Cardiac muscle cell (in vitro differentiated cells and primary cell): ENCODE measurements around the gene ZGPAT. TPM values are rescaled to one million over a fixed set of nuclear protein-coding genes. Genes with fewer than 3 reads are reported as not detected.

ENCODE experiments used
- DNase-seq, 2 donors: peaks; one replicate each; pipeline versions ENCODE4 v3.0.0 to v3.0.0-alpha.2; 2010 to 2017; ENCODE audit warnings: low read depth in 1 of 2, low spot score in 1 of 2
- H3K27ac ChIP-seq: fragments of 200-600 bp; sonication (generic); 2 replicates; pipeline ENCODE4 v1.5.1; 2016
- H3K27me3 ChIP-seq: fragments of 200-600 bp; sonication (generic); 2 replicates; pipeline ENCODE4 v1.6.0; 2016; ENCODE audit warnings: control low read depth
- H3K36me3 ChIP-seq: fragments of 200-600 bp; sonication (generic); 2 replicates; pipeline ENCODE4 v1.5.1; 2016; ENCODE audit warnings: control low read depth
- H3K4me1 ChIP-seq: fragments of 200-600 bp; sonication (generic); 2 replicates; pipeline ENCODE4 v1.8.1; 2017; ENCODE audit warnings: low read depth, mild to moderate bottlenecking, mixed run types
- H3K4me3 ChIP-seq: fragments of 200-600 bp; sonication (generic); 2 replicates; pipeline ENCODE4 v1.5.1; 2016; ENCODE audit warnings: mild to moderate bottlenecking
- H3K9me3 ChIP-seq: fragments of 200-600 bp; sonication (generic); 2 replicates; pipeline ENCODE4 v1.5.1; 2017; ENCODE audit warnings: low read depth, mild to moderate bottlenecking, control low read depth
- polyA plus RNA-seq: library from polyadenylated mRNA; unstranded; fragments of >200 nt; fragmentation: Nextera tagmentation; extraction: Ambion mirVana; gene quantifications from 2 replicates; pipeline ENCODE4 v1.2.1, GENCODE V29; 2016
- total RNA-seq: library from RNA; depleted of rRNA; stranded (reverse); fragments of >200 nt; gene quantifications from 2 replicates; pipeline ENCODE4 v1.2.3, GENCODE V29; 2016
- TF ChIP-seq, protein P1 (sequence below): IDR thresholded peaks from 2 replicates; pipeline ENCODE4 v1.5.1; 2012; ENCODE audit warnings: low read depth, mild to moderate bottlenecking, low read length

The ZGPAT gene
- total and polyA plus RNA-seq, 2 experiments from 2014 or later: 36.3 to 37.5 TPM

DNA sequence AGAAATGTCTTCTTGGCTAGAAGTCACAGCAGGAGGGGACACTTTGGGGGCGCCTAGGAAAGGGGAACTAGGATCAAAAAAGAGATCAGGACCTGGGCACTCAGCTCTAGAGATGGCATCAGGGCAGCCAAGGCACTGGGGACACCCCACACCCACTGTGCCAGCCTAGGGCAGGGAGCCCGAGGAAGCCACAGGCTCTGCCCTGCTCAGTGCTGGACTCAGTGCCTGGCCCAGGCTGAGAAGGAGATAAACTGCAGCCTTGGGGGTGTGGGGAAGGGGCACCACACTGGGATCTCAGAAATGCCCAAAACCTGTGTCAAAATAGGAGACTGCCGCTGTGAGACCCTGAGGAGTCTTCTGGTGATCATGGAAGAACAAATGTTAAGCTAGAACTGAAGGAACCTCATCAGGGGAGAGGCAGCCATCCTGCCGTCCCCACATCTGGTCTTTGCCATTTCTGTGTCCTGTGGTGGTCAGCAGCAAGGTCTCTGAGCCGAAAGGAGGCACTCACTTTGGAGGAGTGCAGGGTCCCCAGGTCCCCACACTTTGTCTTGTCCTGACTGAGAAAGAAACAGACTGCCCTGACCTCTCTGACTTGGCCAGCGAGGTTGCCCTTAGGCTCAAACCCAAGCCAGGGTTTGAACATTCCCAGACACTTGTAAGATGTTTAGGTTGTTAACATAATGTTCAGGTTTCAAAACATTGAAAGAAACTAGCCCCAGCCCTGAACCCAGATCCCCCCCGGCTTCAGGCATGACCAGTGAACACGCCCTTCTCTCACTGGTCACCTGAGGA lies 2.4 kb upstream of the ZGPAT start:
- TF ChIP-seq, protein P1, sequence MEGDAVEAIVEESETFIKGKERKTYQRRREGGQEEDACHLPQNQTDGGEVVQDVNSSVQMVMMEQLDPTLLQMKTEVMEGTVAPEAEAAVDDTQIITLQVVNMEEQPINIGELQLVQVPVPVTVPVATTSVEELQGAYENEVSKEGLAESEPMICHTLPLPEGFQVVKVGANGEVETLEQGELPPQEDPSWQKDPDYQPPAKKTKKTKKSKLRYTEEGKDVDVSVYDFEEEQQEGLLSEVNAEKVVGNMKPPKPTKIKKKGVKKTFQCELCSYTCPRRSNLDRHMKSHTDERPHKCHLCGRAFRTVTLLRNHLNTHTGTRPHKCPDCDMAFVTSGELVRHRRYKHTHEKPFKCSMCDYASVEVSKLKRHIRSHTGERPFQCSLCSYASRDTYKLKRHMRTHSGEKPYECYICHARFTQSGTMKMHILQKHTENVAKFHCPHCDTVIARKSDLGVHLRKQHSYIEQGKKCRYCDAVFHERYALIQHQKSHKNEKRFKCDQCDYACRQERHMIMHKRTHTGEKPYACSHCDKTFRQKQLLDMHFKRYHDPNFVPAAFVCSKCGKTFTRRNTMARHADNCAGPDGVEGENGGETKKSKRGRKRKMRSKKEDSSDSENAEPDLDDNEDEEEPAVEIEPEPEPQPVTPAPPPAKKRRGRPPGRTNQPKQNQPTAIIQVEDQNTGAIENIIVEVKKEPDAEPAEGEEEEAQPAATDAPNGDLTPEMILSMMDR: no peak
- Histone ChIP-seq H3K4me1 (peaks cover 12% of the 10 kb centered on the region), H3K4me3 (no peak overlapping the region), H3K27me3 (no peaks in the 10 kb centered on the region), H3K9me3 (no peaks in the 10 kb centered on the region), H3K36me3 (peaks cover 22% of the 10 kb centered on the region), H3K27ac (no peak overlapping the region)
- DNase-seq: no peak

DNA sequence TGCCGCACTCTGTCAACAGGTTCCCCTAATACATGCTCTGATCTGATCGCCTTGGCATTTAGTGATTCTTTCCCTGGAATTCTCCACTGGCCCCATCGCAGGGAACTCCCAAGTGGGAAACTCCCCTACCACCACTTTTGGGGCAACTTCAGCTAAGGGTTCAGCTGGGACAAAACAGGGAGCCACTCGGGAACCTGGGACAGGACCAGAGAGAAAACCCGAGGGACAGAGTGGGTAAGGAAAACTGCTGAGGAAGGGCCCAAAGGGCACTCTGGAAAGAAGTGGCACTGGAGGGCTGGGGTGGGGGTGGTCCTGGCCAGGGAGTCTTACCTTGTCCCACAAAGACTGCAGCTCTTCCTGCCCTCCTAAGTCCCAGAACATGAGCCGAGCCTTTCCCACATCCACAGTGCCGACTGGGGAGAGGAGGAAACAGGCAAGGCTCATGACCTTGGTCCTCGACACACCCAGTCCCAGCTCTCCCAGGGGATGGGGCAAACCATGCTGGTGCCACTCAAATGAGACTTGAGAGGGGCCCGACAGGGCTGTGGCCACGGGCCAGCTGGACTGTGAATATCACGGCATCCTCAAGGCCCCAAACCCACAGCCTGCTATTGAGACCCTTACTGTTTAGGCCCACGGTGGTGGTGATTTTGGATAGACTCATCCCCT lies 1.7 kb upstream of the ZGPAT start:
- H3K27ac ChIP-seq: peak overlapping the region; percentile 91
- H3K4me1 ChIP-seq: peaks cover 12% of the 10 kb centered on the region
- TF ChIP-seq, protein P1: no peak

DNA sequence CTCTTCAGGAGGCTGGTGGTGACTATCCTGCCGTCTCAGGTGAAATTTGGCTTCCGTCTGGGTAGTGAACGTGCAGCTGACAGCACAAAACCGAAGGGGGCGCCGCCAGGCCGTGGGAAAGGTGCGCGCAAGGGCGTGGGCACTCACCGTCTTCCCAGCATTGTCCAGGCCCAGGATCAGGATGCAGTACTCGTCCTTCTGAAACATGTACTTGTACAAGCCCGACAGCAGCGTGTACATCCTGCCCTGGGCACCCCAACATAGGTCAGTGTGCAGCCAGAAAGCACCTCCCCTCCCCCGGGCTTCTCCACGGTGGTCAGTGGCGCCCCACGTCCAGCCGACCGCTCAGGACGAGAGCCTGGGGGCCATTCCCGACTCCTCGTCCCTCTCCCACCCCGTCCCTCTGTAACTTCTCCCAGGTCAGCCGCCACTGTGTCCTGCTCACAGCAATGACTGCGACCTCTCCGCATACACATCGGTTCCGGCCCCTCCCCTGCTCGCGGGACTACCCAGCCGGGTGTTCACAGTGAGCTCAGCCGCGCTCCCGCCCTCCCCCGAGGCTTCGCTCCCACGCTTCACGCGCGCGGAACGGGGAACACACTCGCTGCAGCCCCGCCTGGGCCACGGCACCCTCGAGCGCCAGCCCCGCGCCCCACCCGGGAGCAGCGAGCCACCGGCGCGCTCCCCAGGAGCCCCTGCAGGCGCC lies 834 bp upstream of the ZGPAT start:
- H3K27me3 ChIP-seq: no peaks in the 10 kb centered on the region
- H3K9me3 ChIP-seq: no peaks in the 10 kb centered on the region
- peak in 1 of 2 donors; percentile 40 for DNase-seq
- peak overlapping the region; percentile 87 for H3K4me3 ChIP-seq
- peak overlapping the region; percentile 91 for H3K27ac ChIP-seq
- H3K4me1 ChIP-seq: peaks cover 12% of the 10 kb centered on the region
- TF ChIP-seq, protein P1: peak; percentile 31
- H3K36me3 ChIP-seq: peaks cover 26% of the 10 kb centered on the region

More for the DNA sequence above, 1.7 kb upstream of the ZGPAT start:
- peaks cover 24% of the 10 kb centered on the region for H3K36me3 ChIP-seq
- peak overlapping the region; percentile 87 for H3K4me3 ChIP-seq
- H3K27me3 ChIP-seq: no peaks in the 10 kb centered on the region
- no peak for DNase-seq
- no peaks in the 10 kb centered on the region for H3K9me3 ChIP-seq

DNA sequence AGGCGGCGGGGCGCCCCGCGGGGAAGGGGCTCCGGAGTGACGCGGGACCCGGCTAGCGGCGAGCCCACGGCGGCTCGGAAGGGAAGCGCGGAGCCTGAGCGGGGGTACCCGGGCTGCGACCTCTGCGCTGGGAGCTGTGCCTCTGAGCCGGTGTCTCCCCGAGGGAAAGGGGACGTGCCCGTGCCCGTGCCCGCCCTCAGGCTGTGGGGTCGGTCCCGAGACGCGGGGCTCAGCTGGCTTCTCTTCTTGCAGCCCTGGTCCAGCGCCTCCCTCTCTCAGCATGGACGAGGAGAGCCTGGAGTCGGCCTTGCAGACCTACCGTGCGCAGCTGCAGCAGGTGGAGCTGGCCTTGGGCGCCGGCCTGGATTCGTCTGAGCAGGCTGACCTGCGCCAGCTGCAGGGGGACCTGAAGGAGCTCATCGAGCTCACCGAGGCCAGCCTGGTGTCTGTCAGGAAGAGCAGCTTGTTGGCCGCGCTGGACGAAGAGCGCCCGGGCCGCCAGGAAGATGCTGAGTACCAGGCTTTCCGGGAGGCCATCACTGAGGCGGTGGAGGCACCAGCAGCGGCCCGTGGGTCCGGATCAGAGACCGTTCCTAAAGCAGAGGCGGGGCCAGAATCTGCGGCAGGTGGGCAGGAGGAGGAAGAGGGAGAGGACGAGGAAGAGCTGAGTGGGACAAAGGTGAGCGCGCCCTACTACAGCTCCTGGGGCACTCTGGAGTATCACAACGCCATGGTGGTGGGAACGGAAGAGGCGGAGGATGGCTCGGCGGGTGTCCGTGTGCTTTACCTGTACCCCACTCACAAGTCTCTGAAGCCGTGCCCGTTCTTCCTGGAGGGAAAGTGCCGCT lies 686 bp downstream of the ZGPAT start:
- TF ChIP-seq, protein P1: no peak

DNA sequence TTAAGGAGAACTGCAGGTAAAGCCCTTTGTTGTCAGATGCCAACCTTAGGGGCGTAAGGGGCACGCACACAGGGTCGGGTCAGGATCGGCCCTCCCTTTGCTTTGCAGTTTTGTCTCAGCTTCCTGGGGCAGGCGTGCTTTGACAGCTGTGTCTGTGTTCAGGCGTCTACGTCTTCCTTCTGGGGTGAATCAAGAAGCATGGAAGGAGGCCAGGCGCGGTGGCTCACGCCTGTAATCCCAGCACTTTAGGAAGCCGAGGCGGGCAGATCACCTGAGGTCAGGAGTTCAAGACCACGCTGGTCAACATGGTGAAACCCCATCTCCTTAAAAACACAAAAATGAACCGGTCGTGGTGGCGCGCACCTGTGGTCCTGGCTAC lies 1.3 kb downstream of the ZGPAT start:
- no peak overlapping the region for H3K4me3 ChIP-seq
- no peak for DNase-seq
- H3K36me3 ChIP-seq: peaks cover 34% of the 10 kb centered on the region
- TF ChIP-seq, protein P1: no peak
- H3K9me3 ChIP-seq: no peaks in the 10 kb centered on the region
- no peak overlapping the region for H3K27ac ChIP-seq
- H3K27me3 ChIP-seq: no peaks in the 10 kb centered on the region
- H3K4me1 ChIP-seq: peaks cover 12% of the 10 kb centered on the region

More for the DNA sequence above, 686 bp downstream of the ZGPAT start:
- peaks cover 12% of the 10 kb centered on the region for H3K4me1 ChIP-seq
- no peaks in the 10 kb centered on the region for H3K9me3 ChIP-seq
- H3K36me3 ChIP-seq: peaks cover 34% of the 10 kb centered on the region
- DNase-seq: no peak
- peak overlapping the region; percentile 87 for H3K4me3 ChIP-seq
- H3K27me3 ChIP-seq: no peaks in the 10 kb centered on the region
- H3K27ac ChIP-seq: peak overlapping the region; percentile 91
